OCI-LY3 (cell line): ENCODE measurements around the gene NEIL3.
A peak's percentile ranks its signal among the peaks of the same experiment; 100 is the strongest.

Source experiments
- EZH2phosphoT487 ChIP-seq: fragments of 200-600 bp; shearing (Covaris generic); IDR thresholded peaks from 2 replicates; pipeline ENCODE4 v1.6.1; 2018; ENCODE audit warnings: antibody characterized with exemption, mixed run types, low read depth
- TF ChIP-seq, protein P1 (sequence below): fragments of 200-600, 300-600 bp; sonication (generic); IDR thresholded peaks from 2 replicates; pipeline ENCODE4 v1.5.1; 2014; ENCODE audit warnings: antibody characterized with exemption, low read length, low read depth

DNA sequence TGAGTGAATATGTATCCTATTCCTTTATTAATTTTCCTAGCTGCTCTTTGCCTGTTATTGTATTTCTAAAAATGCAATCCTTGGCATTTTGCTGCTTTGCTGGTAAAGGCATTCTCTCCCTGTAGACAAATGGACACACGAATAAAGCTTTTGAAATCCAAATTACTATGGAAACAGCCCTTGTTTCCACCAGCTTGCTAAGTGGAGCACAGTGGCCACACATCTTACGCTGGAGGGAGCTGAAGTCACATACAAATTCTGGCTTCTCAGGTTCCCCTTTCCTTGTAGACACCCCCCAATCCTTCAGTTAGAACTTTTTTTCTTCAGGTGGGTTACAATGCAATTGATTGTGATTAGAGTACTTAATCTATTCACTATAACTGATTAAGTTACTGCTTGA, 66.3 kb downstream of the NEIL3 start:
- TF ChIP-seq, protein P1, sequence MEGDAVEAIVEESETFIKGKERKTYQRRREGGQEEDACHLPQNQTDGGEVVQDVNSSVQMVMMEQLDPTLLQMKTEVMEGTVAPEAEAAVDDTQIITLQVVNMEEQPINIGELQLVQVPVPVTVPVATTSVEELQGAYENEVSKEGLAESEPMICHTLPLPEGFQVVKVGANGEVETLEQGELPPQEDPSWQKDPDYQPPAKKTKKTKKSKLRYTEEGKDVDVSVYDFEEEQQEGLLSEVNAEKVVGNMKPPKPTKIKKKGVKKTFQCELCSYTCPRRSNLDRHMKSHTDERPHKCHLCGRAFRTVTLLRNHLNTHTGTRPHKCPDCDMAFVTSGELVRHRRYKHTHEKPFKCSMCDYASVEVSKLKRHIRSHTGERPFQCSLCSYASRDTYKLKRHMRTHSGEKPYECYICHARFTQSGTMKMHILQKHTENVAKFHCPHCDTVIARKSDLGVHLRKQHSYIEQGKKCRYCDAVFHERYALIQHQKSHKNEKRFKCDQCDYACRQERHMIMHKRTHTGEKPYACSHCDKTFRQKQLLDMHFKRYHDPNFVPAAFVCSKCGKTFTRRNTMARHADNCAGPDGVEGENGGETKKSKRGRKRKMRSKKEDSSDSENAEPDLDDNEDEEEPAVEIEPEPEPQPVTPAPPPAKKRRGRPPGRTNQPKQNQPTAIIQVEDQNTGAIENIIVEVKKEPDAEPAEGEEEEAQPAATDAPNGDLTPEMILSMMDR = peak; percentile 50
- no peak for TF ChIP-seq EZH2phosphoT487
